K562 (cell line): ENCODE results near the gene BEST1. TPM values are rescaled to one million over a fixed set of nuclear protein-coding genes. Genes with fewer than 3 reads are reported as not detected.

Experiments used
- BRD9 ChIP-seq: fragments of 450-650 bp; IDR thresholded peaks from 2 replicates; pipeline ENCODE4 v1.6.1; 2018; ENCODE audit warnings: low read depth; ENCODE audit not compliant: partially characterized antibody
- GATAD2A ChIP-seq: fragments of 450-650 bp; IDR thresholded peaks from 2 replicates; pipeline ENCODE4 v1.6.1; 2017
- NR2F6 ChIP-seq: fragments of 450-650 bp; formaldehyde crosslinking; IDR thresholded peaks from 2 replicates; pipeline ENCODE4 v1.4.0; 2020; ENCODE audit warnings: mild to moderate bottlenecking
- OTX1 ChIP-seq: fragments of 450-650 bp; formaldehyde crosslinking; IDR thresholded peaks from 2 replicates; pipeline ENCODE4 v1.4.0; 2022; ENCODE audit warnings: mild to moderate bottlenecking
- POLR2AphosphoS2 ChIP-seq: IDR thresholded peaks from 2 replicates; pipeline ENCODE4 v1.6.1; 2012; ENCODE audit warnings: low read length, improper control_type of control experiment
- REST ChIP-seq, 2 experiments: fragments of 450-650 bp; formaldehyde crosslinking in 1 of 2; IDR thresholded peaks; 2 replicates each; pipeline versions ENCODE4 v1.4.0 to v1.6.1; 2014 to 2020; ENCODE audit warnings: mild to moderate bottlenecking in 2 of 2, borderline replicate concordance in 1 of 2, low read depth in 1 of 2
- polyA plus RNA-seq, 8 experiments: library from polyadenylated mRNA; depleted of rRNA in 4 of 8; stranded (reverse) in 5 of 8; unstranded in 3 of 8; fragments of >200 nt; fragmentation: Nextera tagmentation in 2 of 8; fragmentation: Illumina TruSeq in 1 of 8; extraction: Ambion mirVana in 2 of 8; extraction: Trizol in 1 of 8; gene quantifications; 2 replicates each; pipeline versions ENCODE4 v1.2.1 to v1.2.3, GENCODE V29; 2011 to 2014; ENCODE audit warnings: inconsistent platforms in 1 of 8, missing spikeins in 1 of 8
- total RNA-seq, 7 experiments: library from RNA; depleted of rRNA in 6 of 7; stranded (reverse); fragments of >200 nt in 6 of 7; fragmentation: Illumina TruSeq in 2 of 7; extraction: Trizol in 2 of 7; gene quantifications; 2 replicates each; pipeline versions ENCODE4 v1.2.1 to v1.2.3, GENCODE V29; 2011 to 2021; ENCODE audit warnings: low replicate concordance in 1 of 7

BEST1 gene
- total and polyA plus RNA-seq, 9 of the 15 experiments (the other 6 are each of a cell fraction or from before 2014, with no cell fraction given), result 0.07 to 1.3 (median 0.40) TPM

- TF ChIP-seq REST (IDR thresholded peaks at IDR 0.05; ENCODE audit: borderline replicate concordance) (peak; percentile 86), REST (CRISPR knock-in tag; IDR thresholded peaks at IDR 0.05; ENCODE audit: low read depth) (no peak), POLR2AphosphoS2 (no peak), OTX1 (CRISPR knock-in tag) (no peak), GATAD2A (no peak), BRD9 (no peak), NR2F6 (no peak)
Measured at GRCh38 chr11:61901397-61901796, 48.8 kb upstream of the BEST1 start (continued).
